ENCODE data around the gene C5orf58. TPM values are rescaled to one million over a fixed set of nuclear protein-coding genes. Genes with fewer than 3 reads are reported as not detected.
A peak's percentile ranks its signal among the peaks of the same experiment; 100 is the strongest.

The C5orf58 gene
- total and polyA plus RNA-seq, 2 donors (not counting 1 experiment from before 2014, with no cell fraction given), result not detected

- no peak for DNase-seq (ENCODE audit: low read depth in 2 of 2)
- Histone ChIP-seq H3K9me3 (ENCODE audit: control insufficient read depth, insufficient read depth, low read depth, low read length) (no peaks in the 10 kb centered on the region), H3K4me1 (ENCODE audit: control insufficient read depth, extremely low read depth, insufficient read depth, low read length) (no peaks in the 10 kb centered on the region), H3K4me2 (ENCODE audit: extremely low read depth, insufficient read depth, low read length) (no peak overlapping the region), H3K27me3 (ENCODE audit: control insufficient read depth, insufficient read depth, low read length) (peaks cover 3% of the 10 kb centered on the region), H2AFZ (ENCODE audit: low read length) (no peak overlapping the region), H3K4me3 (replicated peaks in 1 of 4; ENCODE audit: control extremely low read depth in 1 of 4, insufficient read depth in 1 of 4, low read depth in 3 of 4, low read length in 4 of 4) (no peak overlapping the region), H3K36me3 (ENCODE audit: control insufficient read depth, insufficient read depth, low read length) (no peaks in the 10 kb centered on the region), H3K79me2 (ENCODE audit: control insufficient read depth, insufficient read depth, low read length) (no peaks in the 10 kb centered on the region), H3K27ac (ENCODE audit: insufficient read depth, low read length) (no peak overlapping the region), H3K9ac (ENCODE audit: insufficient read depth, low read length) (no peak overlapping the region), H4K20me1 (ENCODE audit: control insufficient read depth, extremely low read depth, insufficient read depth, low read length) (no peaks in the 10 kb centered on the region)
- TF ChIP-seq EZH2 (IDR thresholded peaks at IDR 0.05; ENCODE audit: low read length, missing control alignments), result no peak
- TF ChIP-seq, protein P1, sequence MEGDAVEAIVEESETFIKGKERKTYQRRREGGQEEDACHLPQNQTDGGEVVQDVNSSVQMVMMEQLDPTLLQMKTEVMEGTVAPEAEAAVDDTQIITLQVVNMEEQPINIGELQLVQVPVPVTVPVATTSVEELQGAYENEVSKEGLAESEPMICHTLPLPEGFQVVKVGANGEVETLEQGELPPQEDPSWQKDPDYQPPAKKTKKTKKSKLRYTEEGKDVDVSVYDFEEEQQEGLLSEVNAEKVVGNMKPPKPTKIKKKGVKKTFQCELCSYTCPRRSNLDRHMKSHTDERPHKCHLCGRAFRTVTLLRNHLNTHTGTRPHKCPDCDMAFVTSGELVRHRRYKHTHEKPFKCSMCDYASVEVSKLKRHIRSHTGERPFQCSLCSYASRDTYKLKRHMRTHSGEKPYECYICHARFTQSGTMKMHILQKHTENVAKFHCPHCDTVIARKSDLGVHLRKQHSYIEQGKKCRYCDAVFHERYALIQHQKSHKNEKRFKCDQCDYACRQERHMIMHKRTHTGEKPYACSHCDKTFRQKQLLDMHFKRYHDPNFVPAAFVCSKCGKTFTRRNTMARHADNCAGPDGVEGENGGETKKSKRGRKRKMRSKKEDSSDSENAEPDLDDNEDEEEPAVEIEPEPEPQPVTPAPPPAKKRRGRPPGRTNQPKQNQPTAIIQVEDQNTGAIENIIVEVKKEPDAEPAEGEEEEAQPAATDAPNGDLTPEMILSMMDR (conservative IDR thresholded peaks at IDR 0.05 in 1 of 2, IDR thresholded peaks at IDR 0.05 in 1 of 2; ENCODE audit: low read depth in 1 of 2, low read length in 2 of 2), result no peak
These were observed 36.1 kb downstream of the C5orf58 start for GRCh38 chr5:170268884-170269283.

DNA sequence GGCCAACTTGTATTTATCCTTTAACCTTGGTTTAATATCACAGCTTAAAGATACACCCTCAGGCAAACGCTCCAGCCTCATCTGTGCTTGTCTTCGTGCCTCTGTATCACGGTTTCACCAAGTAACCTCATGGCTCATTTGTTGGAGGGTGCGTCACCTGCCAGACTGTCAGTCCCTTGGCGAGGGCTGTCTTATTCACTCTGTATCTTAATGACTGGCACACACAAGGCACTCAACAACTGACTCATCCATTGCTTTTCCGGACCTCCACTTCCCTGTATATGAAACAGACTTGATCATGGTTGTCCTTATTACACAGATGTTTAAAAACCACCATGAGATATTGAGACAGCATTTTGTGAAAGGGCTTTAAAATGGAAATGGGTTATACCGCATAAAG is 36.8 kb downstream of the C5orf58 start:
- H3K4me1 ChIP-seq (ENCODE audit: control insufficient read depth, extremely low read depth, insufficient read depth, low read length), result no peaks in the 10 kb centered on the region
- no peak overlapping the region for H3K4me3 ChIP-seq (replicated peaks in 1 of 4; ENCODE audit: control extremely low read depth in 1 of 4, insufficient read depth in 1 of 4, low read depth in 3 of 4, low read length in 4 of 4)
- no peak overlapping the region for H2AFZ ChIP-seq (ENCODE audit: low read length)
- no peak overlapping the region for H3K9ac ChIP-seq (ENCODE audit: insufficient read depth, low read length)
- H3K36me3 ChIP-seq (ENCODE audit: control insufficient read depth, insufficient read depth, low read length), result no peaks in the 10 kb centered on the region
- no peak for TF ChIP-seq EZH2 (IDR thresholded peaks at IDR 0.05; ENCODE audit: low read length, missing control alignments)
- TF ChIP-seq, protein P1 (conservative IDR thresholded peaks at IDR 0.05 in 1 of 2, IDR thresholded peaks at IDR 0.05 in 1 of 2; ENCODE audit: low read depth in 1 of 2, low read length in 2 of 2), result no peak
- no peak overlapping the region for H3K4me2 ChIP-seq (ENCODE audit: extremely low read depth, insufficient read depth, low read length)
- no peaks in the 10 kb centered on the region for H3K79me2 ChIP-seq (ENCODE audit: control insufficient read depth, insufficient read depth, low read length)
- DNase-seq (ENCODE audit: low read depth in 2 of 2), result peak in 1 of 2 donors; percentile 25
- H4K20me1 ChIP-seq (ENCODE audit: control insufficient read depth, extremely low read depth, insufficient read depth, low read length), result no peaks in the 10 kb centered on the region
- H3K9me3 ChIP-seq (ENCODE audit: control insufficient read depth, insufficient read depth, low read depth, low read length), result no peaks in the 10 kb centered on the region
- no peak overlapping the region for H3K27ac ChIP-seq (ENCODE audit: insufficient read depth, low read length)
- peaks cover 3% of the 10 kb centered on the region for H3K27me3 ChIP-seq (ENCODE audit: control insufficient read depth, insufficient read depth, low read length)

GRCh38 chr5:170270293-170271069 is 37.7 kb downstream of the C5orf58 start:
- Histone ChIP-seq H3K27ac (ENCODE audit: insufficient read depth, low read length) (no peak overlapping the region), H3K4me2 (ENCODE audit: extremely low read depth, insufficient read depth, low read length) (no peak overlapping the region), H2AFZ (ENCODE audit: low read length) (no peak overlapping the region), H3K4me1 (ENCODE audit: control insufficient read depth, extremely low read depth, insufficient read depth, low read length) (no peaks in the 10 kb centered on the region), H4K20me1 (ENCODE audit: control insufficient read depth, extremely low read depth, insufficient read depth, low read length) (no peaks in the 10 kb centered on the region), H3K9me3 (ENCODE audit: control insufficient read depth, insufficient read depth, low read depth, low read length) (no peaks in the 10 kb centered on the region), H3K9ac (ENCODE audit: insufficient read depth, low read length) (no peak overlapping the region), H3K4me3 (replicated peaks in 1 of 4; ENCODE audit: control extremely low read depth in 1 of 4, insufficient read depth in 1 of 4, low read depth in 3 of 4, low read length in 4 of 4) (no peak overlapping the region), H3K27me3 (ENCODE audit: control insufficient read depth, insufficient read depth, low read length) (peaks cover 2% of the 10 kb centered on the region), H3K36me3 (ENCODE audit: control insufficient read depth, insufficient read depth, low read length) (no peaks in the 10 kb centered on the region), H3K79me2 (ENCODE audit: control insufficient read depth, insufficient read depth, low read length) (no peaks in the 10 kb centered on the region)
- no peak for TF ChIP-seq EZH2 (IDR thresholded peaks at IDR 0.05; ENCODE audit: low read length, missing control alignments)
- DNase-seq (ENCODE audit: low read depth in 2 of 2), result no peak
